NCI-H446 (cell line): Measurements from ENCODE around the gene KLHL3.

Experiments
- DNase-seq, 2 experiments: peaks; one replicate each; lab custom pipeline; 2025; lab: John Stamatoyannopoulos, UW

The KLHL3 gene

GRCh38 chr5:137633896-137634295 is 102.0 kb downstream of the KLHL3 start:
- no peak for DNase-seq

- no peak for DNase-seq
These were observed 103.2 kb downstream of the KLHL3 start for GRCh38 chr5:137632716-137633115.

DNA sequence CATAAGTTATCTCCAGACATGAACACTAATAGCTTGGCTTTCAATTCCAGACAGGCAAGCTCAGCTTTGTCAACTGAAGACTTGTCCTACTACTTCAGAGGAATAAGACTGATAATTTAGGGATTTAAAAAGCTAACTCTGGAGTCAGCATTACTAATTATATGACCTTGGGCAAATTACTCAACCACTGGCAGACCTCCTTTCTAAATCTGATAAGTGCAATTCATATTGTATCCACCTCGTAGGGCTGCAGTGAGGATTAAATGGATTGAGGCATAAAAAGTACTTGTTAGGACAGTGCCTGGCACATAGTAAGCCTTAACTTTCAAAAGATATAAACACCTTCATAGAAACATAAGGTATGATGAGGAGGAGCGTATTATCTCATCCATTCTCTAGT is 104.4 kb downstream of the KLHL3 start:
- DNase-seq, result no peak

DNA sequence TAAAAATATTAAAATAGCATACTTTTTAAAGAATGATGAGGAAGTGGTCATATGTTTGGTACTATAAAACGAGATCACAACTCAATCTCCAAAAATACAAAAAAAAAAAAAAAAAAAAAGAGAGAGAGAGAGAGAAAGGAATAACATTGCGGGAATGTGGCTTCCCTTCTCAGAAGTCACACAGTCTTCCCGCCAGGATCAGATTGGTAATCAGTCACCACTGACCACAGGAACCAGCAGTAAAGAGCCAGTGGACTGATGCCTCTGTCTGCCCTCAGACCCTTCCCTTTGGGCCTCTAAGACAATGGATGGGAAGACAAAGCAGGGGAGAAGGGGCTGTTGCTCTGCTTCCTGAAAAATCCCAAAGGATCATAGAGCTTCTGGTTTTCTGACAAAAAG is 104.9 kb downstream of the KLHL3 start:
- DNase-seq, result no peak

DNA sequence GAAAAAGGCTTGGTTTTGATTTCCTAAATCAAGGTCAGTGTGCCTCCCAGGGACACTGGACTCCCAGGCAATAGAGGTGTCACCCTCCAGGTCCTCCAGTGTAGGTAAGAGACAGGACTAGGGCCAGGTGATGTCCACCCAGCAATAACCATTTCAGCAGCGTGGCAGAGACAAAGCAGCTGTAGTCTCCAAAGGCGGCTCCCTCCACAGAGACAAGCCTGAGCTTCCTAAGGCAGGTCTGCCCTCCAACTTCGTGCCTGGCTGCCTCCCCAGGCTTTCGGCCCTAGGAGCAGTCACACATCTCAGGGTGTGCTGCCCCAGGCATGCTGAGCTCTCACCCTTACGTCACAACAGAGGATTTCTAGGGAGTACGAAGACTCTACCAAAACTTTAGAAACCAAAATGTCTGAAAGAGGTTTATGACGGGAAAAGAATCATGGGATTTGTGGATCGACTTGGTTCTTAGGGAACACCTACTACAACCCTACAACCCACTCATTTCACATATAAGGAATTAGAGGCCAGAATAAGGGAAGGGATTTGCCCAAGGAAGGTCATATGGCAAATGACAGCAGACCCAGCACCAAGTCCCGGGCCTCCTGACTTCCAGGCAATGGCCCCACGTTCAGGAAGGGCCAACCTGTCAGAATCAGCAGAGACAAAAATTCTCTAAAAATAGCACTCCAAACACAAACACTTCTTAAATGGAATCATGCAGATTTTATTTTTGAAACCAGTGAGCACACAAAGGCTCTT is 105.5 kb downstream of the KLHL3 start:
- DNase-seq, result no peak

GRCh38 chr5:137629646-137630045 is 106.2 kb downstream of the KLHL3 start:
- peak in 1 of 2 experiments; percentile 69 for DNase-seq

GRCh38 chr5:137627706-137628105 is 108.2 kb downstream of the KLHL3 start:
- DNase-seq, result no peak

GRCh38 chr5:137627293-137627692 is 108.6 kb downstream of the KLHL3 start:
- DNase-seq, result no peak

DNA sequence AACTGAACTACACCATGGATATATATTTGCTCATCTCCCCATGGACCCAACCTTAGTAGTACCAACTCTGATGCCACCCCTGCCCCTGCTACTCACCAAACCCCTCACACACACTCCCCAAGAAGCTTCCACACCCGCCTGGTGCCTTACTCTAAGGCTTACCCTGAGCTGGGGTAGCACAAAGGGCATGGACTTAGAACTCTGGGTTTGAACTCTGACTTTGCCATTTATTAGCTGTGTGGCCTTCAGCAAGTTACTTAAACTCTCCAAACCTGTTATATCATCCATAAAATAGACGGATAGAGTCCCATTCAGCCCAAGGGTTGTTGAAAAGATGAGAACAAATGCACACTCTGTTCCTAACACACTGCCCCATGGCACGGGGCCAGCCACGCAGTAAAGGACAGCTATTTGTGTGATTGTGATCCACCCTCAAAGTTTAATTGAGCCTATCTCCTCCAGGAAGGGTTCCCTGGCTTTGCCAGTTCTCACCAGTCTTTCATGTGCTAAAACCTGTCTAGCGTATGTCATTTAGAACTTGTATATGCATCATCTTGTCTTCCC is 111.0 kb downstream of the KLHL3 start:
- no peak for DNase-seq

GRCh38 chr5:137622850-137623249 is 113.0 kb downstream of the KLHL3 start:
- no peak for DNase-seq

GRCh38 chr5:137621861-137622823 is 113.7 kb downstream of the KLHL3 start:
- DNase-seq, result no peak

GRCh38 chr5:137621306-137621705 is 114.6 kb downstream of the KLHL3 start:
- no peak for DNase-seq

DNA sequence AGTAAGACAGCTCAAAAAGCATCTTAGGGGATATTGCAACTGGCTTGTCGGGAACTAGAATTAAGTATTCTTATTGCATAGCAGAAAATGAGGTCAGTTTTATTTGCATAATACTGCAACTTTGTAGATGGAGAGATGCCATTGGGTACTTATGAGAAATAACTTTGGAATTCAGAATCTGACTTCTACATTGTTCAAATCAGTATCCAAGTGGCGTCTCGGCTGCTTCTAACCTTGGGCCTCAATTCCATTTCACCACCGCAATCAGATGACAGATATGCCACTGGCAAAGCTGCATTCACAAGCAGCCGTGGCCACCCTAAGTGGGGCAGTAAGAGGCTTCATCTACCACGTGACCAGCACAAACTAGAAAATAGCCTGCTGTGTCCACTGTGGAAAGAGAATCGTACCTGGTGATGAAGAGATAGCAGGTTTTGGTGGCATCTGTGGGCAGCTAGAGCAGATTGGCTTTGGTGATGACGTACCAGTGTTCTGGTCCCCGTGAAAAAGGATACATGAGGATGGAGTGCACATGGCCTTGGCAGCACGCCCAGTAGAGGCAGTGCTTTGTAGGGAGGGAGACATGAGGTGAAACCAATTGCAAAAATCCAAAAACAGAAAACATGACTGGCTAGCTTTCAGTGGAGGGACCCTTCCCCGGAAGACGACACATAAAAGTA is 116.6 kb downstream of the KLHL3 start:
- peak in 1 of 2 experiments; percentile 31 for DNase-seq

DNA sequence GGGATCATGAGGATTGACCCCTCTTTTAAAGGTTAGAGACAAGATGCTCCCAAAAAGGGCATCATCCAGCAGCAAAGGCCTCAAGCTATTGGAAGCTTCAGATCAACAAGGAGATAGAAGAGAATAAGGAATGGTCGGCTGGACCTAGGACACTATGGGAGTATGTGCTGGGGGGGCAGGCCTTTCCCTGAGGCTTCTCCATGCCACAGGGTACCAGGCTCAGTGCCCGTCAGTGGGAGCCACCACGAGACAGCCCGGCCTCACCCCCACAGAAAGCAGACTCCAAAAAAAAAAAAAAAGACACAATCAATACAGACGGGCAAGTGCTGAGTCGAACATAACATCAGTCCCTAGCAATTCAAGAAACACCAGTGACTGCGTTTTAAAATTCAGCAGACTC is 117.4 kb downstream of the KLHL3 start:
- no peak for DNase-seq

- no peak for DNase-seq
These were observed 118.2 kb downstream of the KLHL3 start for GRCh38 chr5:137617528-137618205.

DNA sequence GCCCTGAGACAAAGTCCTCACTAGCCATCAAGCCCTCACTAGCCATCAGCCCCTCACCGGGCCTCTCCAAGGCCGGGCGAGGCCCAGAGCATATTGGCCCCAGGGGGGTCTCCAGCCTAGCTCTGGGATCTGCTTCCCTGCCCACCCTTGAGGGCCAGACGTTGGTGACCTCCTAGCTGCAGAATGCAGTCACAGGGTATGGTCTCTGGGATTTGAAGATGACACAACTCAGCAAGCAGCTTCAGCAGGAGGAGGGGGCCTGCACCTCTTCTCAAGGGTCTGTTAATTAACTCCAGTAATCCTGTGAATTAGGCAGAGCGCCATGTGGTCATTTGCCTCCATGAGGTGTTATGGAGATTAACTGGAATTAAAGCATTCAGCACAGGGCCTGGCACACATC is 119.8 kb downstream of the KLHL3 start:
- DNase-seq, result no peak

DNA sequence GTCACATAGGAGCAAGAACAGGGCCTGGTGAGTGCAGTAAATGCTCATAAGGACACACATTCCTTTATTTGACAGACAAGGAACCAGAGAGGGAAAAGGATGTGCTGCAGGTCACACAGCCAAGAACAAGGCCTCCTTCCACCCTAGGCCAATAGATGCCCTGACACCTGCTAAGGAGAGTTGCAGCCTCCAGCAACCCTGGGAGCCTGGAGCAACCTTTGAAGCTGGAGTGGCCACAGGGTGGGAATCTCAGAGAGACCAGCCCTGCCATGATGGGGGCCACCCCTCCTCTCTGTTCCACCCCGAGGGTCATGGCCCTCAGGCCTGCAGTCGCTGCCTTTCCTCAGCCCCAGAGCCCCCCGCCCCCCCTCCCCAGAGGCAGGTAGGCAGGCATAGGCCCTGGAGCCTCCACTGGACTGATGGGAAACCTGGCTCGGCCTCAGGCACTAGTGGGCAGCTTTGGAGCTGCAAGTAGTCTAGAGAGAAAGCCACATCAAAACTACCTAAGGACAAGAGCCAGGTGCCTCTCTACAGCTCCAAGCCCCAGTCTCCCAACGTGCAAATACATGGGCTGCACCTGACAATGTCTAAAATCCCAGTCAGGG is 120.6 kb downstream of the KLHL3 start:
- no peak for DNase-seq

DNA sequence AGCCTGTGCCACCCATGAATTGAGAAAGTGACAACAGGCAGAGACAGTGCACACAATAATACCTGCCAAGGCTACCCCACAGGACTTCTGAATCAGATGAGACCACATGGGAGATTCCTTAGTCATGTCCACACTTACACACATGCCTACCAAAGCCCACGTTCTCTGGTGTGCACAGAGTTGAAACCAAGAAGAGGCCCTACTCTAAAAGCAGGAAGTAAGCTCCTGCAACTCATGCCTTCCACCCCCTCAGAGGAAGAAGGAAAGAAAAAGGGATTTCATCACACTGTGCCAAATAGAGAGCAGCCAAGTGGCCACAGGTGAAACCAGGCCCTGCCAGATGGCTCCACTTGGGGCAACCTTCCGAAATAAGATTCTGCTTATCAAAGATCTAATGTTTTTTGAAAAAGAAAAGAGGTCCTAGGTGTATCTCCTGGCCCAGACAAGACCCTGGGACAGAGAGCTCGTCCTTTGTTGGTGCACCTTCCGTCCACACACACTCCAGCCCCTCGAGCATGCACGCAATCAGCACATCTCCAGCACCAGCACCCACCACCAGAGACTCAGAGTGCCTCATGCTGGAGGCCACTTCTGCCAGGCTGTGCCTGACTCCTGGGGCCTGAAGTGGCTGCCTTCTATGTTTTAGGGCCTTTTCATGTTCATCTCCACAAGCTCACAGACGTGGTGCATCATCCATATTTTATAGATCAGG is 122.2 kb downstream of the KLHL3 start:
- no peak for DNase-seq

- DNase-seq, result no peak
These were observed 123.3 kb downstream of the KLHL3 start for GRCh38 chr5:137612576-137612975.

GRCh38 chr5:137611794-137612435 is 124.0 kb downstream of the KLHL3 start:
- DNase-seq, result no peak
